GM21381 (cell line): Measurements from ENCODE around the gene ZNF33A.
"Not testable (repeated sequence)": the region's sequence is repeated elsewhere in the genome, so short reads cannot be mapped to it uniquely, and the experiment has no call there.

ENCODE experiments used
- ATAC-seq: cut with Tn5 transposase; IDR thresholded peaks from one replicate; pipeline ENCODE4 v1.9.1; 2021; ENCODE audit warnings: mild to moderate bottlenecking, moderate library complexity; ENCODE audit not compliant: unreplicated experiment

Gene ZNF33A

DNA sequence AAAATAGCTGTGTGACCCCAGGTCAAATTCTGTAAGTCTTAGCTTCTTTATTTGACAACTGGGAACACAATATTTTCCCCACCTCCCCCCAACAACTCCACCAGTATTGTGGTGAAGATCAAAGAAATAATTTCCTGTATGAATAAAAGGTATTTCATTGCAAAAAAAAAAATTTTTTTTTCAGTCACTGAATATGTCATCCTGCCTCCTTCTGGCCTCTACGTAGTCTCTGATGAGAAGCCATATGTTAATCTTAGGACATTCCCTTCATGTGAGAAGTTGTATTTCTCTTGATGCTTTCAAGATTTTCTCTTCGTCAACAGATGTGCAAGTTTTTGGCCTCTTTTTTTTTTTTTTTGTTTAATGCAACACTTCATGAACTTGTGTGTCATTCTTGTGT, 33.0 kb downstream of the ZNF33A start:
- no peak for ATAC-seq

GRCh38 chr10:38045129-38045528, 34.7 kb downstream of the ZNF33A start:
- no peak for ATAC-seq

DNA sequence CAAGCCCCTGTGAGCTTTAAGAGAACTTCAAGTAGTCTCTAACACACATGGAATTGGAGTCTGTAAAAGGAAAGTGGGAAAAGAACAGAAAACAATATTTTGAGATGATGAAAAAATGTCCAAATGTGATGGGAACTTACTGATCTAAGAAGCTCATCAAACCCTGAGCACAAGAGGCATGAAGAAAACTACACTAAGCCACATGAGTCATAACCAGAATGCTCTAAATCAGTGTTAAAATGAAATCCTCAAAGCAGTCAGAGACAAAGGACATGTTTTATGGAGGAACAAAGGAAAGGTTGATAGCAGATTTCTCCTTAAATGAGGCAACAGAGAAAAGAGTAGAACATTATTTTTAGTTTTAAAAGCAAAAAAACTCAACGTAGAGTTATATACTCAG, 37.2 kb downstream of the ZNF33A start:
- ATAC-seq, result no peak

GRCh38 chr10:38050212-38050611, 39.7 kb downstream of the ZNF33A start:
- no peak for ATAC-seq

GRCh38 chr10:38054361-38054797, 43.9 kb downstream of the ZNF33A start:
- no peak for ATAC-seq

DNA sequence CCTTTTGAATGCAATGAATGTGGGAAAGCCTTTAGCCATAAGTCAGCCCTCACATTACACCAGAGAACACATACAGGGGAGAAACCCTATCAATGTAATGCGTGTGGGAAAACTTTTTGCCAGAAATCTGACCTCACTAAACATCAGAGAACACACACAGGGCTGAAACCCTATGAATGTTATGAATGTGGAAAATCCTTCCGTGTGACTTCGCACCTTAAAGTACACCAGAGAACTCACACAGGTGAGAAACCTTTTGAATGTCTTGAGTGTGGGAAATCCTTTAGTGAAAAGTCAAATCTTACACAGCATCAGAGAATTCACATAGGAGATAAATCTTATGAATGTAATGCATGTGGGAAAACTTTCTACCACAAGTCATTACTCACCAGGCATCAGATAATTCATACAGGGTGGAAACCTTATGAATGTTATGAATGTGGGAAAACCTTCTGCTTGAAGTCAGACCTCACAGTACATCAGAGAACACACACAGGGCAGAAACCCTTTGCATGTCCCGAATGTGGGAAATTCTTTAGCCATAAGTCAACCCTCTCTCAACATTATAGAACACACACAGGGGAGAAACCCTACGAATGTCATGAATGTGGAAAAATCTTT, 44.9 kb downstream of the ZNF33A start:
- not testable (repeated sequence) for ATAC-seq

DNA sequence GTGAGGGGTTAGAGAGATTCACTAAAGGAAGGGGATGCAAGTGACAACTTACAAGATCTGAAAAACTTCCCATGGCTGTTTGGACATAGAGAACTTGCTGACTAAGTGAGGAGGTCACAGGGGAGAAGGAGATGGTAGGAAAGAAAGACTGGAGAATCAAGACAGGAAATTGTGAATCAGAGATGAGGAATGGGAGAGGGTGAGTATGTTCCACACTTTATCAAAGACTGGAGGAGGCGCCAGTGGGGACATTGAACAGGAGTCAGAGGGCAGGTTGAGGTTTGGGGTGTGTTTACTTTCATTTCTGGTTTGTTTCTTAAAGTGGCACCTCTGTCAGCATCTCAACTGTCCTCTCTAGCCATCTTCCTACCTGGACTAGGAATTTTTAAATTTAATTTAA, 59.2 kb downstream of the ZNF33A start:
- ATAC-seq, result not testable (repeated sequence)

GRCh38 chr10:38070501-38070900, 60.0 kb downstream of the ZNF33A start:
- no peak for ATAC-seq

GRCh38 chr10:38072552-38072951, 62.1 kb downstream of the ZNF33A start:
- no peak for ATAC-seq

DNA sequence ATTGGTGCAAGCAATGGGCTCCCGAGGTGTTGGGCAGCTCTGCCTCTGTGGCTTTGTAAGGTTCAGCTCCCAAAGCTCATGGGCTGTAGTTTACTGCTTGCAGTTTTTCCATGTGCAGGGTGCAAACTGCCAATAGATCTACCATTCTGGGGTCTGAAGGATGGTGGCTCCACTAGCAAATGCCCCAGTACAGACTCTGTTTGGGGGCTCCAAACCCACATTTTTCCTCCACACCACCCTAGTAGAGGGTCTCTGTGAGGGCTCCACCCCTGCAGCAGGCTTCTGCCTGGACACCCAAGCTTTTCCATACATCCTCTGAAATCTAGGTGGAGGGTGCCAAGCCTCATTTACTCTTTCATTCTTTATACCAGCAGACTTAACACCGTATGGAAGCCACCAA, 66.2 kb downstream of the ZNF33A start:
- no peak for ATAC-seq

DNA sequence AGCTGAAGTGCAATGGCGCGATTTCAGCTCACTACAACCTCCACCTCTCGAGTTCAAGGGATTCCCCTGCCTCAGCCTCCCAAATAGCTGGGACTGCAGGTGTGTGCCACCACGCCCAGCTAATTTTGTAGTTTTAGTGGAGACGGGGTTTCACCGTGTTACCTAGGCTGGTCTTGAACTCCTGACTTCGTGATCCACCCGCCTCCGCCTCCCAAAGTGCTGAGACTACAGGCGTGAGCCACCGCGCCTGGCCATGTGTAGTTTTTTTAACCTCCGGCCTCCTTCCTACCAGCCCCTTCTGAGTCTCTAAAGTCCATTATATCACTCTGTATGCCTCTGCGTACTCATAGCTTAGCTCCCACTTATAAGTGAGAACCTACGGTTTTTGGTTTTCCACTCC, 82.8 kb downstream of the ZNF33A start:
- not testable (repeated sequence) for ATAC-seq

DNA sequence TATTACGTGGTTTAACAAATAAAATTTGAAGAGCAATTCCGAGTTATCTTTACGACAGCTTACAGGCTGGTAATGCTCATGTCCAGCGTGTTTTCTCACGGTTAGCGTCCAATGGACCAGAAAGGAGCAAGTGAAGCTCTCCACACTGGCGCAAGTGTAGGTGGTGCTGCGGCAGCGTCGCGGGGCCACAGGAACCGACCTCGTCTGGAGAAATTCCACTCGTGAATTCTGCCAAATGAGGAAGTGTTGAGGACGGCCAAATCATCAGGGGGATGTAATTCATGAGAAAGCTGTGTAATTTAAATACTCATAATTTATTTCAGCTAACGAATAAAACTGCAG, 83.3 kb downstream of the ZNF33A start:
- ATAC-seq, result peak; percentile 22

DNA sequence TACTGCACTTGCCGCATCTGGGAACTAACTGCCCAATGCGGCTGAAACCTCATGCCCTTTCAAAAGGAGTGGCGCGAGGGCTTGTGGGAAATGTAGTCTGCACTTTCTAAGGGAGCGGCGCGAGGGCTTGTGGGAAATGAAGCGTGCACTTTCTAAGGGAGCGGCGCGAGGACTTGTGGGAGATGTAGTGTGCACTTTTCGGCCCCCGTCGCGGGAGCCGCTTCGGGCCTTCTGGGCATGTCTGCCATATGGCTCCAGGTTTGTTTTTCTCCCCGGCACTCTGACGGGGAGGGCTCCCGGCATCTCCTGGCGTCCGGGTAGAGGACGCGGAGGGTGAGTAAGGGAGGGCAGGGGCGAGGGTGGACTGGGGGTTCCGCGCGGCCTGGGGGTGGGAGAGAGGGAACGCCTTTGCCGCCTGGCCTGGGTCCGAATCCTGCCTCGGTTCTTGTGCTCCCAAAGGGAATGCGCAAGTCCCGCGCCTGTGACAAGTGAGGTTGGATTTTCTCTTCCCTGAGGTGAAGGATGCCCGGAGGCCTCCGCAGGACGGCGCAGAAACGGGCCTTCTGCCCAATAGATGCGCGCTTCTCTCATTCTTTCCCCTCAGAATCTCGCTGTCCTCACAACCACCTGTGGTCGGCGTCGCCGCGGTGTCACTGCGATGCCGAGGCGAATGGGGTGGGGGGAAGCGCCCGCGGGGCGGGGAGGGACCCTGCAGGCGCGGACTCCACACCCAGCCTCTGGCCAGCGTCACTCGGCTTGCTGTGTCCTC, 83.9 kb downstream of the ZNF33A start, which contains the start of gene ZNF37A:
TSS of gene ZNF37A (plus strand) at position 180 of the 769 bp plus-strand sequence. CDS start 2,281 bp downstream, outside the sequence.
- peak; percentile 98 for ATAC-seq

GRCh38 chr10:38094927-38095574, 84.6 kb downstream of the ZNF33A start:
- no peak for ATAC-seq

DNA sequence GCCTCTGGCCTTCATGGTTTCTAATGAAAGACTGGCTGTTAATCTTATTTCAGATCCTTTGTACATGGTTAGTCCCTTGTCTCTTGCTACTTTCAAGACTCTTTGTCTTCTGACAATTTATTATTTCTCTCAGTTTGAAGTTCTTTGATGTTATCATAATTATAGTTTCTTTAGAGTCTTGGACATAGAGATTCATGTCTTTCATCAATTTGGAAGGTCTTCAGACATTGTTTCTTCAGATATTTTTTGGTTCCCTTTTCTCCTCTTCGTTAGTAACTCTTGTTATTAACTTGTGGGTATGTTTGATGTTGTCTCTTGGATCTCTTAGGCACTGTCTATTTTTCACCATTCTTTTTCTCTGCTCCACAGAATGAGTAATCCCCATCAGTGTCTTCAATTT, 92.4 kb downstream of the ZNF33A start:
- ATAC-seq, result no peak

GRCh38 chr10:38103756-38104155, 93.3 kb downstream of the ZNF33A start:
- no peak for ATAC-seq

DNA sequence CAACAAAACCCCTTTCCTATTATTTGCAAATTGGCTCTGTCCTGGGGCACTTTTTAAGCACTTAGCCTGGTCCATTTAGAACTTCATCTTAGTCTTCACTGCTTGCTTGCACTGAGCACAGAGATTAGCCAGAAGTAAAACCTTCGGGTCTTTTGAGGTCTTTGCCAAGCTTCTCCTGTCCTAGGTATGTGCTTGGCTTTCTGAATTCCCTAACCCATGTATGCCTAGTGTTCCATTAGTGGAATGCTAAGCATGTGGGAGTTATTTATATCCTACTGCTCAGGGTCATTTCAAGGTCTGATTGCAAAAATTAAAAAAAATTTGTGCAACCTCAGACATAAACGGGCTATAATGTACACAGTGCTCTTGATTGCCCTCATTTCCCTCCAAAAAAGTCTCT, 101.7 kb downstream of the ZNF33A start:
- no peak for ATAC-seq
